ENCODE data around the gene ZDHHC5. TPM values are rescaled to one million over a fixed set of nuclear protein-coding genes. Genes with fewer than 3 reads are reported as not detected.
"Not testable (repeated sequence)": the region's sequence is repeated elsewhere in the genome, so short reads cannot be mapped to it uniquely, and the experiment has no call there.

ZDHHC5 gene
- total RNA-seq, 1 experiment from 2014 or later = 64.1 TPM

GRCh38 chr11:57713835-57714234, 45.9 kb downstream of the ZDHHC5 start:
- ChIA-PET RAD21 (ENCODE audit: low non-redundant PET in 1 of 2, low total read pairs in 2 of 2, uncharacterized antibody in 2 of 2, unreplicated experiment in 2 of 2) (no interaction called here), POLR2A (interaction anchor here (1.3 kb wide), 1 partner anchor 10 kb away, joined by 3 read pairs; no protein-coding TSS in a partner anchor), CTCF (interaction anchor here (0.6 to 0.8 kb wide), 2 partner anchors 11 to 85 kb away, joined by 3 read pairs; no protein-coding TSS in a partner anchor)
- no peak for TF ChIP-seq POLR2AphosphoS5 (IDR thresholded peaks at IDR 0.05; ENCODE audit: low read depth, low read length)
- no peak for TF ChIP-seq SRF (IDR thresholded peaks at IDR 0.05; ENCODE audit: low read depth)
- TF ChIP-seq CTCF (IDR thresholded peaks at IDR 0.05 in 2 of 3, conservative IDR thresholded peaks at IDR 0.05 in 1 of 3; ENCODE audit: borderline replicate concordance in 1 of 3, insufficient read depth in 1 of 3, low read depth in 2 of 3, low read length in 2 of 3) = no peak
- no peak for TF ChIP-seq EZH2phosphoT487 (IDR thresholded peaks at IDR 0.05; ENCODE audit: borderline replicate concordance)
- no peak for TF ChIP-seq JUND (IDR thresholded peaks at IDR 0.05)
- TF ChIP-seq TCF7L2 (IDR thresholded peaks at IDR 0.05; ENCODE audit: borderline replicate concordance, extremely low read depth, insufficient read depth, insufficient read length) = no peak
- TF ChIP-seq CEBPB (IDR thresholded peaks at IDR 0.05; ENCODE audit: low read depth) = no peak
- no peak for TF ChIP-seq FOSL1 (IDR thresholded peaks at IDR 0.05; ENCODE audit: low read depth)
- no peak for TF ChIP-seq SP1 (IDR thresholded peaks at IDR 0.05; ENCODE audit: low read depth)
- no peak for TF ChIP-seq RAD21 (IDR thresholded peaks at IDR 0.05; ENCODE audit: low read depth)
- TF ChIP-seq POLR2A (IDR thresholded peaks at IDR 0.05; ENCODE audit: borderline replicate concordance, extremely low read depth, insufficient read depth, insufficient read length) = no peak
- TF ChIP-seq CBX3 (IDR thresholded peaks at IDR 0.05; ENCODE audit: low read depth) = no peak
- TF ChIP-seq SIN3A (IDR thresholded peaks at IDR 0.05; ENCODE audit: low read depth) = no peak
- no peak for TF ChIP-seq MAX (IDR thresholded peaks at IDR 0.05)
- no peak for TF ChIP-seq ELF1 (IDR thresholded peaks at IDR 0.05; ENCODE audit: borderline replicate concordance, low read depth)
- Histone ChIP-seq H3K36me3 (ENCODE audit: control insufficient read depth in 1 of 2, insufficient read depth in 2 of 2, low read length in 2 of 2) (peaks cover 4 to 8% of the 10 kb centered on the region in 2 experiments; a peak in 2 of 4 replicates), H3K4me3 (replicated peaks in 1 of 2; ENCODE audit: low read depth in 1 of 2, low read length in 2 of 2) (peak overlapping the region; percentile 91 to 98), H3K4me2 (ENCODE audit: low read length) (peak overlapping the region; percentile 78), H3K9me2 (ENCODE audit: insufficient read depth) (no peaks in the 10 kb centered on the region), H4K20me1 (ENCODE audit: insufficient read depth) (no peaks in the 10 kb centered on the region), H3K79me2 (ENCODE audit: insufficient read depth, low read length) (peaks cover 68% of the 10 kb centered on the region), H3K27me3 (ENCODE audit: insufficient read depth, low read length) (no peaks in the 10 kb centered on the region), H2AFZ (ENCODE audit: low read depth, low read length, poor library complexity, severe bottlenecking) (no peak overlapping the region), H3K9ac (ENCODE audit: low read length) (peak overlapping the region; percentile 98), H3K27ac (ENCODE audit: low read depth, low read length) (no peak overlapping the region), H3K9me3 (ENCODE audit: control insufficient read depth in 1 of 2, insufficient read depth in 1 of 2, low read depth in 1 of 2, low read length in 2 of 2) (no peaks in the 10 kb centered on the region), H3K4me1 (ENCODE audit: control insufficient read depth in 1 of 2, insufficient read depth in 2 of 2, low read length in 2 of 2) (peaks cover 18 to 22% of the 10 kb centered on the region in 2 experiments)
- no TSS peak for BruUV-seq (replicated peaks)
- no peak for DNase-seq (ENCODE audit: low read depth, low spot score)
- intact Hi-C loops (cut with micrococcal nuclease) = loop anchor here (2.0 to 5.0 kb wide), 2 partner anchors 47 to 863 kb away; partner anchors contain the start of genes LPXN and ZFP91
- ATAC-seq = no peak

GRCh38 chr11:57716726-57717125, 48.8 kb downstream of the ZDHHC5 start:
- RAD21 ChIA-PET (ENCODE audit: low non-redundant PET in 1 of 2, low total read pairs in 2 of 2, uncharacterized antibody in 2 of 2, unreplicated experiment in 2 of 2); intact Hi-C loops (cut with micrococcal nuclease); POLR2A ChIA-PET: not testable (repeated sequence)

More at GRCh38 chr11:57716726-57717125, 48.8 kb downstream of the ZDHHC5 start:
- CTCF ChIA-PET; DNase-seq (ENCODE audit: low read depth, low spot score); H2AFZ ChIP-seq (ENCODE audit: low read depth, low read length, poor library complexity, severe bottlenecking); H4K20me1 ChIP-seq (ENCODE audit: insufficient read depth); H3K4me3 ChIP-seq (replicated peaks in 1 of 2; ENCODE audit: low read depth in 1 of 2, low read length in 2 of 2); H3K9ac ChIP-seq (ENCODE audit: low read length); BruUV-seq (replicated peaks); H3K27ac ChIP-seq (ENCODE audit: low read depth, low read length); H3K9me3 ChIP-seq (ENCODE audit: control insufficient read depth in 1 of 2, insufficient read depth in 1 of 2, low read depth in 1 of 2, low read length in 2 of 2); H3K9me2 ChIP-seq (ENCODE audit: insufficient read depth); H3K4me2 ChIP-seq (ENCODE audit: low read length); H3K27me3 ChIP-seq (ENCODE audit: insufficient read depth, low read length); ATAC-seq: not testable (repeated sequence)
- H3K36me3 ChIP-seq (ENCODE audit: control insufficient read depth in 1 of 2, insufficient read depth in 2 of 2, low read length in 2 of 2) = peaks cover 4 to 19% of the 10 kb centered on the region in 2 experiments; a peak in 2 of 4 replicates
- peaks cover 10 to 14% of the 10 kb centered on the region in 2 experiments; a peak in 2 of 4 replicates for H3K4me1 ChIP-seq (ENCODE audit: control insufficient read depth in 1 of 2, insufficient read depth in 2 of 2, low read length in 2 of 2)
- peaks cover 74% of the 10 kb centered on the region for H3K79me2 ChIP-seq (ENCODE audit: insufficient read depth, low read length)

Measured in HCT116 (cell line).